Stimulated activated CD4-positive, alpha-beta T cell treated with anti-CD3 and anti-CD28 coated beads, Interleukin-12 subunit alpha, Interleukin-12 subunit beta, amount 100 ng/mL, for 4 hours (primary cell): ENCODE data around the gene SLC18B1.

Experiments used
- DNase-seq: peaks from one replicate; pipeline ENCODE4 v3.0.0-alpha.2; 2020

Gene SLC18B1

DNA sequence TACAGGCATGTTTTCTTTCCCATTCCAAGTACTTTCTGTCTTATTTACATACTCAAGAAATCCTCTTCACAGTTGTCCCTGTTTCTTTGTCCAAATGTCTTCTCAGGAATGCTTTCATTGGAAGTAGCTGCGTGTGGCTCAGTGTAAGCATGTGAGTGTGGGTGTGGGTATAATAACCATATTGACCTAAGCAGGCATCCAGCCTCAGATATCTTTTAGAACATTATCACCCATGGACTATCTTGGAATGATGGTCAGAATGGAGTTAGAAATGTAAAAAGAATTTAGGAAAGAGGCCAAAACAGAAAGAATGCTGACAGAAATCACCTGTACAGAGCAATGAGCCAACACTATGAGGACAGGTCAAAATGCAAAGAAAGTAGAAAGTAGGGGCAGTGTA is 57.2 kb downstream of the SLC18B1 start:
- no peak for DNase-seq

DNA sequence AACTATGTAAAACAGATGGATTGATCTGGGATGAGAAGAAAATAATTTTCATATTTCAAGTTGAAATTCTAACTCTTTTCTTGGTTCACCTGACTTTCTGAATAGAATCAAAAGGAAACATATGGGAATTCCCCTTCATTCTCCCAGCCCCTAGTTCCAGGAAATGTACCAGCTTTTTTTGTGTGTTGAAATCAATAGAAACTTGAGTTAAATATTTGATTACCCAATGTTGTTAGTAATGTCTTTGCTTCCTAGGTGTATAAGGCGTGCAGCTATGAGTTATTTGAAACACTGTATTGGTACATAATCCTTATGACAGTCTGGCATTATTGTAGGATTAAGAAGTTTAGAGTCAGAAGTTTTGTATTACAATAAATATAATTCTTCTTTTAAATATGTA is 62.2 kb downstream of the SLC18B1 start:
- DNase-seq, result no peak

DNA sequence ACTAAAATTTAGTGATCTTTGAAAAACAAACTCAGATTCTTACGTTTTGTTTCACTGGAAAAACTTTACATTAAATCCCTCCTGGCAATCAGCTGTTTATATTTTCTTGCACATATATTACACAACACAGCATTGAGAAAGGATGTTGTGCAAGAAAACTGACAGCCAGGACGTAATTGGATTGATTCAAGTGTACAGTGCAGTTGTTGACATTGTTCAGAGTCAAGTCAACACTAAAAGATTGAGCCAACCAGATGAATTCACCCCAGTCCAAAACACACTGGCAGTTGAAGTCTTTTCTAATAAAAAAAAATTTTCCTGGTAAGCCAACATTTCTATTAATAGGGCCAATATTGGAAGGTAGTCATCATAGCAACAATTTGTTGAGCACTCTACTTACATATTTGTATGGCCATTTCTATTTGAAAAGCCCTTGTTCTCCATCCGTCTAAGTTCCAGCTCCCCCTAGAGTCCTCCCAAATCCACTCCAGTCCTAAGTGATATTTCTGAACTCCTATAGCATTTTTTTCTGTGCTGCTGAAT is 63.7 kb downstream of the SLC18B1 start:
- no peak for DNase-seq

DNA sequence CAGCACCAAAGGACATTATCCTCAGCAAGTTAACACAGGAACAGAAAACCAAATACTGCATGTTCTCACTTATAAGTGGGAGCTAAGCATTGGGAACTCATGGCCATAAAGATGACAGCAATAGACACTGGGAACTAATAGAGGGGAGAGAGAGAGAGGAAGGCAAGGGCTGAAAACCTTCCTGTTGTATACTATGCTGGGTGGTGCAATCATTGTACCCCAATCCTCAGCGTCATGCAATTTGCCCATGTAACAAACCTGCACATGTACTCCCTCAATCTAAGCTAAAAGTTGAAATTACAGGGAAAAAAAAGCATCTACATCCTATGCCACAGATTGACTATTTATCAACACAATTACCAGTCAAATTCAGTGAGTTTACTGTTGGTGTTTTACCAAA is 64.6 kb downstream of the SLC18B1 start:
- DNase-seq, result no peak

DNA sequence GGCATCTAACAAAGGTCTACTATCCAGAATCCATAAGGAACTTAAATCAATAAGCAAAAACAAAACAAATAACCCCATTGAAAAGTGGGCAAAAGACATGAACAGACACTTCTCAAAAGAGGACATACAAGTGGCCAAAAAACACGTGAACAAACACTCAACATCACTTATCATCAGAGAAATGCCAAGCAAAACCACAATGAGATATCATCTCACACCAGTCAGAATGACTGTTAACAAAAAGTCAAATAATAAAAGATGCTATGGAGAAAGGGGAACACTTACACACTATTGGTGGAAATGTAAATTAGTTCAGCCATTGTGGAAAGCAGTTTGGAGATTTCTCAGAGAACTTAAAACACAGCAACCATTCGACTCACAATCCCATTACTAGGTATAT is 65.2 kb downstream of the SLC18B1 start:
- no peak for DNase-seq

DNA sequence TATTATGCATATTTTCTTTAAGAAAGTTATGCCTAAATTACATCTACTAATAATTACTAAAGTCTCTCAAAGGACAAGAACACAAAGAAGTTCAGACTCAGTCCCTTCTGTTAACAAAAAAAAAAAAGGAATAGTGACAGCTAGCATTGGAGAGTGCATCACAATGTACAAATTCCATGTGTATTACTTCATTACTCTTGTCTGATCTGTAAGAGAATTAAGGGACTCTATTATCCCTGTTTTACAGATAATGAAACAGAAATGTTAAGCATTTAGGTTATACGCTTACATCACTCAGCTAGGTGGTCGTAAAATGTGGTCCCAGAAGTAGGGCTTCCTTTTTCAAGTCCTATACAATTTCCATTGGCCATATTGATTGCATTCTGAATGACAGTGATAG is 67.4 kb downstream of the SLC18B1 start:
- DNase-seq, result no peak

DNA sequence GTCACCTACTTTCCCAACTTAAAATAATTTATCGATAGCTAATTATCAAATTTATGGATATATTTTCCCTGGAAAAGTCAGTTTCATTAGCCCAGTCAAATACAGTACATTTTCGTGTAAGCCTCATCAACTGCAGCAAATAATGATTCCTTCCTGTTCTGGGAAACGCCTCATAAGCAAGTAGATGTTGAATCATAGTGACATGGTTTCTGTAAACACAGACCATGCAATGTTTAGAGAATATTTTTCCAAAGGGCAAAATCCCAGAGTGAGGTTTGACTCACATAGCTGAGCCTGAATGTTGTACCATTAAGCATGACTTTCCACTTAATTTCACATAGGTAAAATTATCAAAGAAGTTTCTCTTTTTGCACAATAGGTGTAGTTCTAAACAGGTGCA is 67.9 kb downstream of the SLC18B1 start:
- no peak for DNase-seq

DNA sequence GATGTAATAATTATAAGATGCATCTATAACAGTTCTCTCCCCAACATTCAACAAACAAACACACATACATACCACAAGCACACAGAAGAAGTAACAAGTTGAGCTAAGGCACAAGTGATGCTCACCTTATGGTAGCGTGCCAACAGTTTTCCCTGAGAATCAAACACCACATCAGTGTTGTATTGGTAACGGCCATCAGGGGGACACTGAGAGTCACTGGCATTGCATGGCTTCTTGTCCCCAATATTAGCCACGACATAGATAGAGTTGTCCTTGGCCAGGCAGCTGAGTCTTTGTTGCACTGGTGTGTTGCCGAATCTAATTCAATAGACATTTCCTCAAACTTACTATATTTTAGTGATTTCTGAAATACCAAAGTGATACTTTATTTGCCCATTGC is 69.8 kb downstream of the SLC18B1 start:
- no peak for DNase-seq

DNA sequence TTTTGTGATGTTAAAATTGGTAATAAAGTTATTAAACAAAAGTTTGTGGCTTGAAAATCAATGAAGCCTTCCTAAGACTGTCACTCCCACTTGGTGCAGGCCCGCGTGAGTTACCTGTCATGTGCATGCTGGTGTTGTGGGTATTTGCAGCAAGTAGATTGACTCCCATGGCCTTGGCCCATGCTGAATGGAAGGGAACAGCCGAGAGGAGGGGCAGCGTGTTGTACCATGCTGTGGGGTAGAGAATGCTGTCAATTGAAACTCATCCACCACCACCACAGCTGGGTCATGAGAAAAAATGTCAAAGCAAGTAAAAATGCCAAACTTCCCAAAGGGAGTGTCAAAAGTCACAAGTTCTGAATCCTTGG is 71.8 kb downstream of the SLC18B1 start:
- DNase-seq, result no peak

DNA sequence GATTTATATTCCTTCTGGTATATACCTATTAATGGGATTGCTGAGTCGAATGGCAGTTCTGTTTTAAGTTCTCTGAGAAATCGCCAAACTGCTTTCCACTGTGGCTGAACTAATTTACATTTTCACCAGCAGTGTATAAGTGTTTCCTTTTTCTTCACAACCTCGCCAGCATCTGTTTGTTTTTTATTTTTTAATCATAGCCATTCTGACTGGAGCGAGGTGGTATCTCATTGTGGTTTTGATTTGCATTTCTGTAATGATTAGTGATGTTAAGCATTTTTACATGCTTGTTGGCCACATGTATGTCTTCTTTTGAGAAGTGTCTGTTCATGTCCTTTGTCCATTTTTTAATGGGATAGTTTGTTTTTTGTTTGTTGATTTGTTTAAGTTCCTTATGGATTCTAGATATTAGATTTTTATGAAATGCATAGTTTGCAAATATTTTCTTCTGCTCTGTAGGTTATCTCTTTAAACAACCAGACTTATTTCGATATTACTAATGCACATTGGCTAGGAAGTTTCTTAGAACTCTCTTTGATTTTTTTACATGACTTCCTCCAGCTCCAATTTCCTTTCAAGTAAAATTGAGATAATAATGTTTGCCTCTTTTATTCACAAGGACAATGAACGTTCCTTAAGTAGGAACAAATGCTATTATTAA is 72.4 kb downstream of the SLC18B1 start:
- DNase-seq, result no peak

DNA sequence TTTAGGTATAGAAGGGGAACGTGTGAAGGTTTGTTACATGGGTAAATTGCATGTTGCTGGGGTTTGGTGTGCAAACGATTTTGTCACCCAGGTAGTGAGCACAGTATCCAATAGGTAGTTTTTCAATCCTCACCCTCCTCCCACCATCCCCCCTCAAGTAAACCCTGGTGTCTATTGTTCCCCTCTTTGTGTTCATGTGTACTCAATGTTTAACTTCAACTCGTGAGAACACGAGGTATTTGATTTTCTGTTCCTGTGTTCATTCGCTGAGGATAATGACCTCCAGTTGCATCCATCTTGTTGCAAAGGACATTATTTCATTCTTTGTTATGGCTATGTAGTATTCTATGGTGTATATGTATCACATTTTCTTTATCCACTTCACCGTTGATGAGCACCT is 73.0 kb downstream of the SLC18B1 start:
- no peak for DNase-seq

DNA sequence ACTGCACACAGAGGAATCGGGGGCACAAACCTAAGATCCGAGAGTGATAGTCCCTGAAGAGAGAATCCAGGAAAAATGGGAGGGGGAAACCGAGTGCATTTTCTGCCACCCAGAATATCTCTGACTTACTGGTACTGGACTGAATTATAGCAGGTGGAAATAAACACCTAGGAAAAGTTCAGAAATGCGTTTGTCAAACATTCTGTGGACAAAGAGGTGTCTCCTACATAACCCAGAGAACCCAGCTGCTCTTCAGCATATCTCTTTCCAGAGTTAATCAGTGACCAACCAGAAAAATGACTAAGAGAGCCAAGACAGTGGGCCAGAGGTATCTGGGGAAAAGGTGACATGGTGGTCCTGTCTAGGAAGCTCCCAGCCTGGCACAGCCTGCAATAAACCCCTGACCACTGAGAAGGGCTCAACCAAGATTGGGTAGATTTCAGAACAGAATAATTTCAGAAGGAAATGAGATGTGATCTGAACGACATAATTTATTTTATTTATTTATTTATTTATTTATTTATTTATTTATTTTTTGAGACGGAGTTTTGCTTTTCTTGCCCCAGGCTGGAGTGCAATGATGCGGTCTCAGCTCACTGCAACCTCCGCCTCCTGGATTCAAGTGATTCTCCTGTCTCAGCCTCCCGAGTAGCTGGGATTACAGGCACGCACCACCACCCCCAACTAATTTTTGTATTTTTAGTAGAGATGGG is 78.5 kb downstream of the SLC18B1 start:
- no peak for DNase-seq
